Activated CD4-positive, alpha-beta T cell treated with anti-CD3 and anti-CD28 coated beads for 1 hour (primary cell): ENCODE results near the gene DYSF.

Experiments used
- DNase-seq: peaks from one replicate; pipeline ENCODE4 v3.0.0-alpha.2; 2020

Gene DYSF

GRCh38 chr2:71715241-71715750, 261.9 kb downstream of the DYSF start:
- DNase-seq = no peak

GRCh38 chr2:71715951-71716696, 262.8 kb downstream of the DYSF start:
- no peak for DNase-seq

GRCh38 chr2:71716697-71717624, 263.6 kb downstream of the DYSF start:
- DNase-seq = no peak

GRCh38 chr2:71718686-71719085, 265.3 kb downstream of the DYSF start:
- DNase-seq = no peak

- no peak for DNase-seq
These were observed 266.3 kb downstream of the DYSF start for GRCh38 chr2:71719520-71720282.

- no peak for DNase-seq
These were observed 266.9 kb downstream of the DYSF start for GRCh38 chr2:71720283-71720560.

GRCh38 chr2:71720596-71721361, 267.4 kb downstream of the DYSF start:
- DNase-seq = no peak

GRCh38 chr2:71721362-71721665, 268.0 kb downstream of the DYSF start:
- DNase-seq = no peak

- DNase-seq = no peak
These were observed 268.3 kb downstream of the DYSF start for GRCh38 chr2:71721669-71722068.

- no peak for DNase-seq
These were observed 268.9 kb downstream of the DYSF start for GRCh38 chr2:71722286-71722685.

GRCh38 chr2:71724793-71725192, 271.4 kb downstream of the DYSF start:
- DNase-seq = no peak

- DNase-seq = no peak
These were observed 272.5 kb downstream of the DYSF start for GRCh38 chr2:71725836-71726235.

- no peak for DNase-seq
These were observed 274.2 kb downstream of the DYSF start for GRCh38 chr2:71727562-71727961.

GRCh38 chr2:71728036-71728435, 274.7 kb downstream of the DYSF start:
- no peak for DNase-seq

- DNase-seq = no peak
These were observed 277.5 kb downstream of the DYSF start for GRCh38 chr2:71730785-71731383.

GRCh38 chr2:71734620-71735019, 281.3 kb downstream of the DYSF start:
- no peak for DNase-seq

GRCh38 chr2:71735676-71736075, 282.3 kb downstream of the DYSF start:
- DNase-seq = no peak
